Dermis lymphatic vessel endothelial cell (primary cell): Measurements from ENCODE around the gene HIKESHI. TPM values are rescaled to one million over a fixed set of nuclear protein-coding genes. Genes with fewer than 3 reads are reported as not detected.

Source experiments
- total RNA-seq: library from RNA; depleted of rRNA; stranded (reverse); fragments of >200 nt; gene quantifications from 2 replicates; pipeline ENCODE4 v1.2.1, GENCODE V29; 2014

Gene HIKESHI, protein sequence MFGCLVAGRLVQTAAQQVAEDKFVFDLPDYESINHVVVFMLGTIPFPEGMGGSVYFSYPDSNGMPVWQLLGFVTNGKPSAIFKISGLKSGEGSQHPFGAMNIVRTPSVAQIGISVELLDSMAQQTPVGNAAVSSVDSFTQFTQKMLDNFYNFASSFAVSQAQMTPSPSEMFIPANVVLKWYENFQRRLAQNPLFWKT
- total RNA-seq, result 56.0 and 59.6 TPM in 2 replicates

DNA sequence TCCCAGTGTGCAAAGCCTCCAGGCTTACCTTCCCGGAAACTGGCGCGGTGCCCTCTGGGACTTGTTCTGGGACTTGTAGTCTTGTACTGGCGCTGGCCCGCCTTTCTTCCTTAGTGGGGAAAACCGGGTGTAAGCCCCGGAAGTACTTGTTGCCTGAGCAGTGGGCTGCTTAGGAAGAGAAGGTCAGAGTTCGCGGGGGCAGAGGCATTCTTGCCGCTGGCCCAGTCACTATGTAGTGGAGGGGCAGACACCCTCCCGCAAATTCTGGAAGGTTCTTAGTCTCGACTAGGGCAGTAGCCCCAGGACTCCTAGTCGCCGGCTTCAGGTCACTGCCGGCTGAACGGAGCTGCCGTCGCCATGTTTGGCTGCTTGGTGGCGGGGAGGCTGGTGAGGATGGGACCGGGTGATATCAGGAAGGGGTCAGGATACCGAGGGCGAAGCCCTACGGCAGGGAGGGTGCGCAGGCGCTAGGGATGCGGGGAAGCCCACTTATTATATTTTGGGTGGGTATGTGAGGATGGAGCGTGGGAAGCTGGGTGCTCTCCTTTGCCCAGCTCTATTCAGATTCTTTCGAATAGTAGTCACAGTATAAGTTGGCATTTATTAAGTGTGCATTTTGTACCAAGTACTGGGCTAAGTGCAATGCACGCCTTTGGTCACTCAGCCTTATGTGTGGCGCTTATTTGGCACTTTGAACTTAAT, at the start of gene HIKESHI:
Gene HIKESHI (plus strand): TSS at position 149 of the 702 bp plus-strand sequence. CDS start 209 bp downstream, at position 358.

GRCh38 chr11:86374586-86374985, 72.5 kb downstream of the HIKESHI start, which contains the start of gene CCDC81:
TSS of gene CCDC81 (plus strand) at chr11:86374887. CDS start at chr11:86375164, 277 bp downstream.

Other genes starting within 250 kb of the HIKESHI start
- gene PICALM, start 233.2 kb upstream of the HIKESHI start, total RNA-seq, result 141 and 169 TPM in 2 replicates
- 10.3 and 13.2 TPM in 2 replicates for gene EED, start 57.5 kb upstream of the HIKESHI start, total RNA-seq
- gene CCDC81, start 72.6 kb downstream of the HIKESHI start, total RNA-seq, result under 0.01 and 0.09 TPM in 2 replicates